Erythroblast (primary cell): ENCODE data around the gene MARCHF2.
"Not testable (repeated sequence)": the region's sequence is repeated elsewhere in the genome, so short reads cannot be mapped to it uniquely, and the experiment has no call there.

Experiments used
- DNase-seq, 2 experiments: peaks; one replicate each; lab custom pipeline; 2025; lab: John Stamatoyannopoulos, UW
- GATA1 ChIP-seq: IDR thresholded peaks from 2 replicates; pipeline ENCODE4 v1.6.1; 2011; ENCODE audit warnings: low read depth, mild to moderate bottlenecking, control low read depth, low read length, moderate library complexity
- POLR2A ChIP-seq: IDR thresholded peaks from 2 replicates; pipeline ENCODE4 v1.6.1; 2011; ENCODE audit warnings: mild to moderate bottlenecking, low read length

The MARCHF2 gene

GRCh38 chr19:8396563-8397203, 16.4 kb upstream of the MARCHF2 start:
- TF ChIP-seq POLR2A (no peak), GATA1 (no peak)
- DNase-seq = peak; percentile 75 to 81

GRCh38 chr19:8397271-8397670, 15.8 kb upstream of the MARCHF2 start:
- DNase-seq = no peak
- TF ChIP-seq GATA1 (no peak), POLR2A (no peak)

DNA sequence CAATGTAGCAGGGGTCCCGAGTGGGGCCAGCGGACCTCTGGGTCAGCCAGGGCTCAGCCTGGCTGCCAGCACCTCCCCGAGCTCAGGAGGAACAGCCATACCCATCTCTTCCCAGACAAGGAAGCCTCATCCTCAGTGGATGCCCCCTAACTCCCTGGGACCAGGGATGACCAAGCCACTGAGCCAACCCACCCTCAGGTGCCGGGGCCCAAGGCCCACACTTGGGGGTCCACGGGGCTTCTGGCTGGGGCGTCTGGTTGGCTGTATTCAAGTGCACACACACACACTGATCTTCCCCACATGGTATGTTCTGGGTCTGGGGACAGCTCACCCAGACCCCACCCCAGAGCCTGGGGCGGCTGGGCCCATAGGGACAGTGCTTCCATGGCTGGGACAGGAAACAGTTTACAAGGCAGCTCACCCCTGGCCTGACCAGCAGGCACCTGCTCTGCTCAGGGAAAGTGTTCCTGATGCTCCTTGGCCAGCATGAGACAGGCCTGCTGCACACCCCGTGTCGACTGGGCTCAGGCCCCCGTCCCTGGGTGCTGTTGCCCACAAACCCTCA, 15.3 kb upstream of the MARCHF2 start:
- DNase-seq = no peak
- TF ChIP-seq POLR2A (no peak), GATA1 (no peak)

DNA sequence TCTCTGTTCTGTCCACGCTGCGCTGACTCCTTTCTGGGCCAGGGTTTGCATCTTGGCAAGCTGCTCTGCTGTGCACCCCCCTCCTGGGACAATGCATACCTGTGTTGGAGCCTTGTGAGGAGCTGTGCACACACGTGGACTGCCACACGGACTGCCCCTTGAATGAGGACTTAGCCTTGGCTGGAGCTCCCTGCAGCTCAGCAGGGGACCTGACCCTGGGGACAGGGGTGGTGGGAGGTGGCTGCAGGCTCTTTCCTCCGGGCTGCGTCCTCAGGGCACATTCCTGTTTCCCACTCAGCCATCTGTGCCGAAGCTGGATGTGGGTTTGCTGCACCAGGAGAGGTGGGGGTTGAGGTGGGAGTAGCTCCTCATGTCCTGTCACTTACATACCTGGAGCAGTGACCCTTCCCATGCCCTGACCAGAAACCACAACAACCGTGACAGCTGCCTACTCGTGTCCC, 14.8 kb upstream of the MARCHF2 start:
- DNase-seq = no peak
- no peak for TF ChIP-seq GATA1
- no peak for TF ChIP-seq POLR2A

GRCh38 chr19:8399681-8400188, 13.4 kb upstream of the MARCHF2 start:
- no peak for DNase-seq

DNA sequence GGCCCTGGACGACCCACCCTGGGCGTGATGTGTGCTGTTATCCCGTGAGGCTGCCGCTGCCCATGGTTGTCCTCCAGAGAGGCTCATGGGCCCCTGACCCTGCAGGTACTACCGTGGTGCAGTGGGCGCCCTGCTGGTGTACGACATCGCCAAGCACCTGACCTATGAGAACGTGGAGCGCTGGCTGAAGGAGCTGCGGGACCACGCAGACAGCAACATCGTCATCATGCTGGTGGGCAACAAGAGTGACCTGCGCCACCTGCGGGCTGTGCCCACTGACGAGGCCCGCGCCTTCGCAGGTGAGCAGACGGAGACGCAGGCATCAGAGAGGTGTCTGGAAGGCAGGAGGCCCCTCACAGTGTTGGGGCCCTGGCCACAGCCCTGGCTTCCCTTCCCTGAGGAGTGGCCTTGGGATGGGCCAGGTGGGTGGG, 11.1 kb upstream of the MARCHF2 start:
- TF ChIP-seq GATA1 (no peak), POLR2A (no peak)
- DNase-seq = no peak

More at GRCh38 chr19:8399681-8400188, 13.4 kb upstream of the MARCHF2 start:
- TF ChIP-seq GATA1 (no peak), POLR2A (no peak)

- DNase-seq = no peak
- TF ChIP-seq GATA1 = no peak
- TF ChIP-seq POLR2A = no peak
These were observed 9.8 kb upstream of the MARCHF2 start for GRCh38 chr19:8403098-8403819.

GRCh38 chr19:8403820-8404109, 9.3 kb upstream of the MARCHF2 start:
- DNase-seq = no peak
- no peak for TF ChIP-seq GATA1
- no peak for TF ChIP-seq POLR2A

GRCh38 chr19:8404391-8405151, 8.5 kb upstream of the MARCHF2 start:
- TF ChIP-seq GATA1 = no peak
- TF ChIP-seq POLR2A = no peak
- no peak for DNase-seq

- DNase-seq = not testable (repeated sequence)
These were observed 2.4 kb upstream of the MARCHF2 start for GRCh38 chr19:8410718-8411117.

- peak; percentile 51 to 61 for DNase-seq
- no peak for TF ChIP-seq GATA1
- no peak for TF ChIP-seq POLR2A
These were observed 507 bp downstream of the MARCHF2 start for GRCh38 chr19:8413629-8413995.

- no peak for TF ChIP-seq GATA1
- no peak for TF ChIP-seq POLR2A
- DNase-seq = peak; percentile 37 to 47
These were observed 3.7 kb downstream of the MARCHF2 start for GRCh38 chr19:8416796-8417195.
